OCI-LY3 (cell line): ENCODE data around the gene ERICH4.

Experiments
- H2AFZ ChIP-seq: fragments of 200-600, 300-600 bp; shearing (Covaris generic); 2 replicates; pipeline ENCODE4 v1.6.0; 2014; ENCODE audit warnings: antibody characterized with exemption, low read depth, low read length
- H3K27ac ChIP-seq: fragments of 200-600, 300-600 bp; sonication (generic); 2 replicates; pipeline ENCODE4 v1.5.1; 2014; ENCODE audit warnings: mild to moderate bottlenecking, low read length, moderate library complexity, mixed read lengths
- H3K27me3 ChIP-seq: fragments of 200-600, 300-600 bp; sonication (generic); 2 replicates; pipeline ENCODE4 v1.6.1; 2014; ENCODE audit warnings: low read depth, low read length, mixed read lengths
- H3K36me3 ChIP-seq: fragments of 200-600, 300-600 bp; sonication (generic); replicated peaks from 2 replicates; pipeline ENCODE3; 2014; ENCODE audit warnings: low read depth, low read length, mixed read lengths
- H3K4me1 ChIP-seq: fragments of 300-600, 200-600 bp; sonication (generic); 2 replicates; pipeline ENCODE4 v1.6.1; 2014; ENCODE audit warnings: low read length, mixed read lengths
- H3K4me2 ChIP-seq: fragments of 200-600, 300-600 bp; sonication (generic); 2 replicates; pipeline ENCODE4 v1.6.1; 2014; ENCODE audit warnings: low read length, mixed read lengths
- H3K4me3 ChIP-seq: fragments of 300-600, 200-600 bp; sonication (generic); 2 replicates; pipeline ENCODE4 v1.5.1; 2014; ENCODE audit warnings: antibody characterized with exemption, mild to moderate bottlenecking, low read length, moderate library complexity
- H3K79me2 ChIP-seq: fragments of 300-600, 200-600 bp; shearing (Covaris generic); 2 replicates; pipeline ENCODE4 v1.6.1; 2014; ENCODE audit warnings: mild to moderate bottlenecking, low read length, mixed read lengths
- H3K9ac ChIP-seq: fragments of 300-600, 200-600 bp; shearing (Covaris generic); 2 replicates; pipeline ENCODE4 v1.6.0; 2014; ENCODE audit warnings: mild to moderate bottlenecking, low read length, moderate library complexity
- H3K9me3 ChIP-seq: fragments of 200-600, 300-600 bp; shearing (Covaris generic); 2 replicates; pipeline ENCODE4 v1.6.1; 2014; ENCODE audit warnings: low read length, mixed read lengths; ENCODE audit not compliant: insufficient read depth
- H4K20me1 ChIP-seq: fragments of 200-600, 300-600 bp; sonication (generic); 2 replicates; pipeline ENCODE4 v1.6.1; 2016; ENCODE audit warnings: low read length, mixed read lengths; ENCODE audit not compliant: insufficient read depth
- EZH2phosphoT487 ChIP-seq: fragments of 200-600 bp; shearing (Covaris generic); IDR thresholded peaks from 2 replicates; pipeline ENCODE4 v1.6.1; 2018; ENCODE audit warnings: antibody characterized with exemption, mixed run types, low read depth
- TF ChIP-seq, protein P1 (sequence below): fragments of 200-600, 300-600 bp; sonication (generic); IDR thresholded peaks from 2 replicates; pipeline ENCODE4 v1.5.1; 2014; ENCODE audit warnings: antibody characterized with exemption, low read length, low read depth

Gene ERICH4

DNA sequence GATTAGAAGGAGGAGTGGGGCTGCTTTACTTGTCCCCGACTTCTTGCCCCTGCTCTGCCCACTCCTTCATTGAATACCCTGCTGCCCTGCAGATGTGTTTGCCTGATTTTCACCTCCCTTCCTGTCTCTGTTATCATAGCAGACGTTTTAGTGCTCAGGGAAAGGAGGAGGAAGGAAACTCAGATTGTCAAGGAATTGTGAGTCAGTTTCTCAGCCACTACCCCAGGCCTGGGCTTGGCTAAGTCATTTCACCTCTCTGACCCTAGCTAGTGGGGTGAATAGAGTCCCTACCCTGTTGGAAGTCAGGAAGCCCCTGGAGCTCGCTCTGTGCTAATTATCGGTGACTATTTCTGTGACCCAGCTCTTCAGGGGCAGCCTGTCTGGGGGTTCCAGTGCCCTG lies 41.5 kb upstream of the ERICH4 start:
- no peaks in the 10 kb centered on the region for H4K20me1 ChIP-seq
- H3K9me3 ChIP-seq: no peaks in the 10 kb centered on the region
- no peaks in the 10 kb centered on the region for H3K36me3 ChIP-seq
- no peak overlapping the region for H3K4me2 ChIP-seq
- no peak overlapping the region for H2AFZ ChIP-seq
- H3K27ac ChIP-seq: no peak overlapping the region
- no peaks in the 10 kb centered on the region for H3K27me3 ChIP-seq
- no peak overlapping the region for H3K4me3 ChIP-seq
- H3K79me2 ChIP-seq: peaks cover 25% of the 10 kb centered on the region
- peaks cover 10% of the 10 kb centered on the region for H3K4me1 ChIP-seq
- H3K9ac ChIP-seq: no peak overlapping the region
- TF ChIP-seq, protein P1, sequence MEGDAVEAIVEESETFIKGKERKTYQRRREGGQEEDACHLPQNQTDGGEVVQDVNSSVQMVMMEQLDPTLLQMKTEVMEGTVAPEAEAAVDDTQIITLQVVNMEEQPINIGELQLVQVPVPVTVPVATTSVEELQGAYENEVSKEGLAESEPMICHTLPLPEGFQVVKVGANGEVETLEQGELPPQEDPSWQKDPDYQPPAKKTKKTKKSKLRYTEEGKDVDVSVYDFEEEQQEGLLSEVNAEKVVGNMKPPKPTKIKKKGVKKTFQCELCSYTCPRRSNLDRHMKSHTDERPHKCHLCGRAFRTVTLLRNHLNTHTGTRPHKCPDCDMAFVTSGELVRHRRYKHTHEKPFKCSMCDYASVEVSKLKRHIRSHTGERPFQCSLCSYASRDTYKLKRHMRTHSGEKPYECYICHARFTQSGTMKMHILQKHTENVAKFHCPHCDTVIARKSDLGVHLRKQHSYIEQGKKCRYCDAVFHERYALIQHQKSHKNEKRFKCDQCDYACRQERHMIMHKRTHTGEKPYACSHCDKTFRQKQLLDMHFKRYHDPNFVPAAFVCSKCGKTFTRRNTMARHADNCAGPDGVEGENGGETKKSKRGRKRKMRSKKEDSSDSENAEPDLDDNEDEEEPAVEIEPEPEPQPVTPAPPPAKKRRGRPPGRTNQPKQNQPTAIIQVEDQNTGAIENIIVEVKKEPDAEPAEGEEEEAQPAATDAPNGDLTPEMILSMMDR: no peak
- no peak for TF ChIP-seq EZH2phosphoT487

GRCh38 chr19:41402010-41402409 lies 40.9 kb upstream of the ERICH4 start:
- peaks cover 20% of the 10 kb centered on the region for H3K79me2 ChIP-seq
- no peaks in the 10 kb centered on the region for H4K20me1 ChIP-seq
- no peak overlapping the region for H2AFZ ChIP-seq
- no peak for TF ChIP-seq EZH2phosphoT487
- TF ChIP-seq, protein P1: no peak
- no peak overlapping the region for H3K4me3 ChIP-seq
- no peak overlapping the region for H3K4me2 ChIP-seq
- H3K27me3 ChIP-seq: no peaks in the 10 kb centered on the region
- H3K9me3 ChIP-seq: no peaks in the 10 kb centered on the region
- H3K27ac ChIP-seq: no peak overlapping the region
- no peaks in the 10 kb centered on the region for H3K36me3 ChIP-seq
- no peak overlapping the region for H3K9ac ChIP-seq
- H3K4me1 ChIP-seq: peaks cover 9% of the 10 kb centered on the region

- TF ChIP-seq EZH2phosphoT487: no peak
- TF ChIP-seq, protein P1: no peak
- Histone ChIP-seq H3K4me2 (no peak overlapping the region), H3K4me3 (no peak overlapping the region), H2AFZ (no peak overlapping the region), H3K36me3 (no peaks in the 10 kb centered on the region), H3K9me3 (no peaks in the 10 kb centered on the region), H3K27me3 (no peaks in the 10 kb centered on the region), H3K4me1 (peaks cover 7% of the 10 kb centered on the region), H4K20me1 (no peaks in the 10 kb centered on the region; the same call in 1 of the 2 replicates), H3K79me2 (peaks cover 11% of the 10 kb centered on the region), H3K9ac (no peak overlapping the region), H3K27ac (no peak overlapping the region)
These were observed 39.6 kb upstream of the ERICH4 start for GRCh38 chr19:41403181-41403970.

- H3K4me1 ChIP-seq: no peaks in the 10 kb centered on the region
- no peak overlapping the region for H3K4me3 ChIP-seq
- no peak overlapping the region for H3K4me2 ChIP-seq
- no peak overlapping the region for H3K27ac ChIP-seq
- no peak overlapping the region for H2AFZ ChIP-seq
- no peaks in the 10 kb centered on the region for H3K36me3 ChIP-seq
- H3K79me2 ChIP-seq: no peaks in the 10 kb centered on the region
- no peaks in the 10 kb centered on the region for H3K9me3 ChIP-seq
- H4K20me1 ChIP-seq: peaks cover 3% of the 10 kb centered on the region; the same call in 1 of the 2 replicates
- no peak overlapping the region for H3K9ac ChIP-seq
- no peak for TF ChIP-seq EZH2phosphoT487
- TF ChIP-seq, protein P1: no peak
- no peaks in the 10 kb centered on the region for H3K27me3 ChIP-seq
These were observed 37.2 kb upstream of the ERICH4 start for GRCh38 chr19:41405776-41406175.
